Glomerular visceral epithelial cell (primary cell): ENCODE data around the gene URB1.
"Not testable (repeated sequence)": the region's sequence is repeated elsewhere in the genome, so short reads cannot be mapped to it uniquely, and the experiment has no call there.

Source experiments
- DNase-seq: peaks from one replicate; pipeline ENCODE4 v3.0.0-alpha.2; 2016; ENCODE audit errors: extremely low spot score

The URB1 gene

GRCh38 chr21:32392880-32393676 lies at the start of gene URB1:
Gene URB1, minus strand, starts transcription at chr21:32393012. Its CDS starts 102 bp downstream, at chr21:32392910.
- peak; percentile 87 for DNase-seq

GRCh38 chr21:32437729-32438128 lies 44.9 kb upstream of the URB1 start:
- no peak for DNase-seq

- not testable (repeated sequence) for DNase-seq
These were observed 40.3 kb upstream of the URB1 start for GRCh38 chr21:32432982-32433660.

GRCh38 chr21:32427958-32428623 lies 35.3 kb upstream of the URB1 start:
- DNase-seq = no peak

GRCh38 chr21:32426592-32427051 lies 33.8 kb upstream of the URB1 start:
- DNase-seq = no peak

- no peak for DNase-seq
These were observed 33.3 kb upstream of the URB1 start for GRCh38 chr21:32426066-32426465.

- no peak for DNase-seq
These were observed 32.8 kb upstream of the URB1 start for GRCh38 chr21:32425628-32426027.

- no peak for DNase-seq
These were observed 31.9 kb upstream of the URB1 start for GRCh38 chr21:32424674-32425073.

GRCh38 chr21:32424191-32424535 lies 31.4 kb upstream of the URB1 start:
- DNase-seq = no peak

GRCh38 chr21:32423320-32424190 lies 30.7 kb upstream of the URB1 start:
- DNase-seq = no peak

GRCh38 chr21:32422064-32422463 lies 29.3 kb upstream of the URB1 start:
- no peak for DNase-seq

- no peak for DNase-seq
These were observed 25.3 kb upstream of the URB1 start for GRCh38 chr21:32418146-32418545.

- DNase-seq = no peak
These were observed 22.9 kb upstream of the URB1 start for GRCh38 chr21:32415451-32416398.

- DNase-seq = no peak
These were observed 22.0 kb upstream of the URB1 start for GRCh38 chr21:32414579-32415358.

GRCh38 chr21:32413697-32414578 lies 21.1 kb upstream of the URB1 start:
- no peak for DNase-seq

- DNase-seq = no peak
These were observed 20.2 kb upstream of the URB1 start for GRCh38 chr21:32413015-32413504.

- peak; percentile 35 for DNase-seq
These were observed 19.6 kb upstream of the URB1 start, which contains the start of gene EVA1C for GRCh38 chr21:32412162-32413014. Gene EVA1C, plus strand, starts transcription at chr21:32412706. Its CDS starts 148 bp downstream, at chr21:32412854.
